Ovary (tissue), 3 donors: ENCODE data around the gene ESRRG.

Experiments used
- CTCF ChIP-seq, 3 donors: fragments of 450-650 bp in 2 of 3; fragments of 200-600 bp in 1 of 3; IDR thresholded peaks; one replicate each; pipeline versions ENCODE4 v1.5.1 to v1.8.0; 2016 to 2022; ENCODE audit warnings: antibody characterized with exemption in 3 of 3, mild to moderate bottlenecking in 1 of 3
- EP300 ChIP-seq: sonication (generic); formaldehyde crosslinking; IDR thresholded peaks from one replicate; pipeline ENCODE4 v1.6.1; 2017; ENCODE audit warnings: antibody characterized with exemption
- POLR2A ChIP-seq: fragments of 450-650 bp; IDR thresholded peaks from one replicate; pipeline ENCODE4 v1.6.1; 2017; ENCODE audit warnings: antibody characterized with exemption, mild to moderate bottlenecking, moderate library complexity
- donor health status: DM: no; HTN: no; CAD: no.

DNA sequence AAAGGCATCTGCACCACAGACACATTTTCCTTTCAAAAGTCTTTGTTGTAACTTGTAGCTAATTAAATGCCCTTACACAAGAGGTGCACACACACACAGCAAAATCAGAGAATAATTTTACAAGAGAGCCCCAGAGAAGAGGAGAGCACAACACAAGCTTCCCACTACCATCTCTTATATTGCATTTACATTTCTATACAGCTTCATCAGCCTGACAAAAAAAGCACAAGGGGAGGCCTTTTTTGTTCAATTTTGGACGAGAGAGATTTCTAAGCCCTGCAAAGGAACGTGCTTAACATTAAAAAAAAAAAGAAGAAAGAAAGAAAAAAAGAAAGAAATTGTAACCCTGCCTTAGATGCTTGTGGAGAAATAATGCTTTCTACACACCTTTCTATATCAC is 17.1 kb upstream of the ESRRG start:
- TF ChIP-seq CTCF (IDR thresholded peaks at IDR 0.05): no peak
- TF ChIP-seq POLR2A: no peak
- no peak for TF ChIP-seq EP300
